HG02938 (cell line): ENCODE measurements around the gene TMX4.

Source experiments
- ATAC-seq: cut with Tn5 transposase; IDR thresholded peaks from one replicate; pipeline ENCODE4 v1.9.1; 2021; ENCODE audit warnings: mild to moderate bottlenecking, moderate library complexity; ENCODE audit not compliant: unreplicated experiment

TMX4 gene

GRCh38 chr20:8020314-8021079 is 936 bp upstream of the TMX4 start:
- ATAC-seq: peak; percentile 42

- ATAC-seq: no peak
These were observed 362 bp upstream of the TMX4 start for GRCh38 chr20:8019998-8020247.

- peak; percentile 53 for ATAC-seq
These were observed 659 bp downstream of the TMX4 start for GRCh38 chr20:8018958-8019245.

GRCh38 chr20:8012724-8013123 is 6.8 kb downstream of the TMX4 start:
- ATAC-seq: no peak

GRCh38 chr20:8008733-8009132 is 10.8 kb downstream of the TMX4 start:
- ATAC-seq: no peak

- ATAC-seq: no peak
These were observed 12.1 kb downstream of the TMX4 start for GRCh38 chr20:8007490-8007889.

GRCh38 chr20:8005575-8006366 is 13.8 kb downstream of the TMX4 start:
- no peak for ATAC-seq

GRCh38 chr20:8005033-8005432 is 14.5 kb downstream of the TMX4 start:
- ATAC-seq: no peak

- no peak for ATAC-seq
These were observed 17.5 kb downstream of the TMX4 start for GRCh38 chr20:8002056-8002455.

- ATAC-seq: no peak
These were observed 18.8 kb downstream of the TMX4 start for GRCh38 chr20:8000796-8001195.

GRCh38 chr20:7996898-7997297 is 22.7 kb downstream of the TMX4 start:
- no peak for ATAC-seq

GRCh38 chr20:7994809-7995208 is 24.8 kb downstream of the TMX4 start:
- peak; percentile 74 for ATAC-seq

- no peak for ATAC-seq
These were observed 25.9 kb downstream of the TMX4 start for GRCh38 chr20:7993703-7994102.

GRCh38 chr20:7993238-7993637 is 26.3 kb downstream of the TMX4 start:
- no peak for ATAC-seq

- no peak for ATAC-seq
These were observed 29.2 kb downstream of the TMX4 start for GRCh38 chr20:7990385-7990784.

GRCh38 chr20:7989379-7989778 is 30.2 kb downstream of the TMX4 start:
- no peak for ATAC-seq

- ATAC-seq: no peak
These were observed 33.6 kb downstream of the TMX4 start for GRCh38 chr20:7985916-7986315.

- no peak for ATAC-seq
These were observed 35.4 kb downstream of the TMX4 start for GRCh38 chr20:7984192-7984591.

GRCh38 chr20:7981374-7981773 is 38.2 kb downstream of the TMX4 start:
- ATAC-seq: no peak

- ATAC-seq: peak; percentile 65
These were observed 39.1 kb downstream of the TMX4 start for GRCh38 chr20:7980332-7981046.

- ATAC-seq: no peak
These were observed 41.9 kb downstream of the TMX4 start for GRCh38 chr20:7977709-7978108.

- ATAC-seq: no peak
These were observed 43.6 kb downstream of the TMX4 start for GRCh38 chr20:7975851-7976414.
